HFFc6 (cell line): Measurements from ENCODE around the gene TMEM41B. TPM values are rescaled to one million over a fixed set of nuclear protein-coding genes. Genes with fewer than 3 reads are reported as not detected.
A peak's percentile ranks its signal among the peaks of the same experiment; 100 is the strongest.
"Not testable (repeated sequence)": the region's sequence is repeated elsewhere in the genome, so short reads cannot be mapped to it uniquely, and the experiment has no call there.

Source experiments
- DNase-seq: peaks from one replicate; pipeline ENCODE4 v3.0.0-alpha.2; 2018
- H3K27ac Mint-ChIP-seq: 2 replicates; pipeline ENCODE4 v1.8.0; 2020; ENCODE audit warnings: mild to moderate bottlenecking, mixed read lengths
- H3K27me3 Mint-ChIP-seq: 2 replicates; pipeline ENCODE4 v1.8.0; 2021; ENCODE audit warnings: mild to moderate bottlenecking, moderate library complexity, mixed read lengths; ENCODE audit not compliant: insufficient read depth
- H3K36me3 Mint-ChIP-seq: 2 replicates; pipeline ENCODE4 v1.8.0; 2021; ENCODE audit warnings: low read depth, mixed read lengths
- H3K4me1 Mint-ChIP-seq: 2 replicates; pipeline ENCODE4 v1.8.0; 2020; ENCODE audit warnings: low read depth, mixed read lengths
- H3K4me3 Mint-ChIP-seq: 2 replicates; pipeline ENCODE4 v1.8.0; 2020; ENCODE audit warnings: mild to moderate bottlenecking, moderate library complexity, mixed read lengths
- H3K9me3 Mint-ChIP-seq: 2 replicates; pipeline ENCODE4 v1.8.0; 2020; ENCODE audit warnings: mild to moderate bottlenecking, mixed read lengths
- total RNA-seq, 6 experiments: library from RNA; stranded (reverse); fragmentation: NEBNext Ultra II Directional; extraction: Animal tissue kit (Norgen Biotek cat#: 25700); gene quantifications; 2 replicates in 1 of 6; 3 replicates in 5 of 6; pipeline ENCODE4 v1.2.3, GENCODE V29; 2021
- TF ChIP-seq, protein P1 (sequence below): fragments of 200-600 bp; sonication (generic); IDR thresholded peaks from 2 replicates; pipeline ENCODE4 v1.5.0; 2021; ENCODE audit warnings: antibody characterized with exemption, mild to moderate bottlenecking

The TMEM41B gene
- total RNA-seq, 6 experiments from 2014 or later: 30.5 to 35.3 (median 32.6) TPM

DNA sequence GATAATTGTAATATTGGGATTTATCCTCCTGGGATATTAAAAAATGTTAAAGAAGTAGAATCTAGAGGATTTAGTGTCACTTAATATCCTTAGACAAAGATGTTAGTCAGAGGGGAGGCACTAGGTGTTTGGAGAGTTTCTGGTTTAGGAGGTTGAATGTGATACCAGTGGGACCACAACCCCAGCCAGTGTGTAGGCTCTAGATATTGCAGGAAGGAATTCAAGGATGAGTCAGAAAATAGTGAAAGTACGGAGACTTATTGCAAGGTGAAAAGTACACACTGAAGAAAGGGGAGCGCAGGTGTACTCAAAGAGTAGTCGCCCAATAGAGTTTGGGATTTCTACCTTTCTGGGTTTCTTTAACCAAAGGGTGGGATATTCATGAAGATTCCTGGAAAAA is 5.7 kb upstream of the TMEM41B start:
- no peak overlapping the region for H3K4me3 Mint-ChIP-seq
- H3K27ac Mint-ChIP-seq: no peak overlapping the region
- TF ChIP-seq, protein P1, sequence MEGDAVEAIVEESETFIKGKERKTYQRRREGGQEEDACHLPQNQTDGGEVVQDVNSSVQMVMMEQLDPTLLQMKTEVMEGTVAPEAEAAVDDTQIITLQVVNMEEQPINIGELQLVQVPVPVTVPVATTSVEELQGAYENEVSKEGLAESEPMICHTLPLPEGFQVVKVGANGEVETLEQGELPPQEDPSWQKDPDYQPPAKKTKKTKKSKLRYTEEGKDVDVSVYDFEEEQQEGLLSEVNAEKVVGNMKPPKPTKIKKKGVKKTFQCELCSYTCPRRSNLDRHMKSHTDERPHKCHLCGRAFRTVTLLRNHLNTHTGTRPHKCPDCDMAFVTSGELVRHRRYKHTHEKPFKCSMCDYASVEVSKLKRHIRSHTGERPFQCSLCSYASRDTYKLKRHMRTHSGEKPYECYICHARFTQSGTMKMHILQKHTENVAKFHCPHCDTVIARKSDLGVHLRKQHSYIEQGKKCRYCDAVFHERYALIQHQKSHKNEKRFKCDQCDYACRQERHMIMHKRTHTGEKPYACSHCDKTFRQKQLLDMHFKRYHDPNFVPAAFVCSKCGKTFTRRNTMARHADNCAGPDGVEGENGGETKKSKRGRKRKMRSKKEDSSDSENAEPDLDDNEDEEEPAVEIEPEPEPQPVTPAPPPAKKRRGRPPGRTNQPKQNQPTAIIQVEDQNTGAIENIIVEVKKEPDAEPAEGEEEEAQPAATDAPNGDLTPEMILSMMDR: no peak
- no peak for DNase-seq
- H3K27me3 Mint-ChIP-seq: no peaks in the 10 kb centered on the region; the same call in 1 of the 2 replicates
- no peaks in the 10 kb centered on the region for H3K36me3 Mint-ChIP-seq
- peaks cover 23% of the 10 kb centered on the region for H3K4me1 Mint-ChIP-seq
- H3K9me3 Mint-ChIP-seq: no peaks in the 10 kb centered on the region

DNA sequence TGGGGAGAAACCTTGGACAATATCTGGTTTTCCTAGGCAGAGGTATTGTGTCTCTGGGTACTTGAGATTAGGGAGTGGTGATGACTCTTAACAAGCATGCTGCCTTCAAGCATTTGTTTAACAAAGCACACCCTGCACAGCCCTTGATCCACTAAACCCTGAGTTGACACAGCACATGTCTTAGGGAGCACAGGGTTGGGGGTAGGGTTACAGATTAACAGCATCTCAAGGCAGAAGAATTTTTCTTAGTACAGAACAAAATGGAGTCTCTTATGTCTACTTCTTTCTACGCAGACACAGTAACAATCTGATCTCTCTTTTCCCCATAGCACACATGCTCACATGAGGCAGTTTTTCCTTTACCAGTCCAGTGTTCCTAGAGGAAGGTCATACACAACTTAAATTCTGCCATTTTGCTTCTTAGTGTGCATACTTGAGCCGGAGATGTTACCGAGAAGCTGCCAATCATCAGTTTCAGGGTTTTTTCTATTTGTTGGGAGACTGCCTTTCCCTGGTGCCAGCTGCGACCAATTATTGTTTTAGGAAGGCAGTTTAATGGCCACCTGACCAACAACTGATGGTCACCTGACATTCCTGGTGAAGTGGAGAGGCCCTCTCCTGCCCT is 5.1 kb upstream of the TMEM41B start:
- H3K4me3 Mint-ChIP-seq, H3K27me3 Mint-ChIP-seq, H3K9me3 Mint-ChIP-seq, H3K36me3 Mint-ChIP-seq, DNase-seq: not testable (repeated sequence)
- H3K27ac Mint-ChIP-seq: peak overlapping the region; percentile 56
- peaks cover 26% of the 10 kb centered on the region for H3K4me1 Mint-ChIP-seq

DNA sequence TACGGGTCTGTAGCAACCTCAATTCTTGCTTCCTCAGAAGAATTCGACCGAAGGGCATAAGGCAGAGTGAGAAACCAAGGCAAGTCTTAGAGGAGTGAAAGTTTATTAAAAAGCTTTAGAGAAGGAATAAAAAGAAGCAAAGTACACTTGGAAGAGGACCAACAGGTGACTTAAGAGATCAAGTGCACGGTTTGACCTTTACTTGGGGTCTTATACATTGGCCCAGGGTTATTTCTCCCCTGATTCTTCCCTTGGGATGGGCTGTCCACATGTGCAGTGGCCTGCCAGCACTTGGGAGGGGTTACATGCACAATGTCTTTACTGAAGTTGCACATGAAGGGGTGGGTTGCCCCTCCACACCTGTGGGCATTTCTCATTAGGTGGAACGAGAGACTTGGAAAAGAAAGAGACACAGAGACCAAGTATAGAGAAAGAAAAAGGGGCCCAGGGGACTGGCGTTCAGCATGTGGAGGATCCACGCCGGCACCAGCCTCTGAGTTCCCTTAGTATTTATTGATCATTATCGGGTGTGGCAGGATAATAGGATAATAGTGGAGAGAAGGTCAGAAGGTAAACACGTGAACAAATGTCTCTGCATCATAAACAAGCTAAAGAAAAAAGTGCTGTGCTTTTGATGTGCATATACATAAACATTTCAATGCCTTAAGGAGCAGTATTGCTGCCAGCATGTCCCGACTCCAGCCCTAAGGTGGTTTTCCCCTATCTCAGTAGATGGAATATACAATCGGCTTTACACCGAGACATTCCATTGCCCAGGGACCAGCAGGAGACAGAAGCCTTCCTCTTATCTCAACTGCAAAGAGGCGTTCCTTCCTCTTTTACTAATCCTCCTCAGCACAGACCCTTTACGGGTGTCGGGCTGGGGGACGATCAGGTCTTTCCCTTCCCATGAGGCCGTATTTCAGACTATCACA is 4.3 kb upstream of the TMEM41B start:
- not testable (repeated sequence) for H3K9me3 Mint-ChIP-seq, H3K4me3 Mint-ChIP-seq, H3K36me3 Mint-ChIP-seq, H3K27me3 Mint-ChIP-seq, DNase-seq
- Mint-ChIP-seq H3K4me1 (peaks cover 26% of the 10 kb centered on the region), H3K27ac (peak overlapping the region; percentile 56)

DNA sequence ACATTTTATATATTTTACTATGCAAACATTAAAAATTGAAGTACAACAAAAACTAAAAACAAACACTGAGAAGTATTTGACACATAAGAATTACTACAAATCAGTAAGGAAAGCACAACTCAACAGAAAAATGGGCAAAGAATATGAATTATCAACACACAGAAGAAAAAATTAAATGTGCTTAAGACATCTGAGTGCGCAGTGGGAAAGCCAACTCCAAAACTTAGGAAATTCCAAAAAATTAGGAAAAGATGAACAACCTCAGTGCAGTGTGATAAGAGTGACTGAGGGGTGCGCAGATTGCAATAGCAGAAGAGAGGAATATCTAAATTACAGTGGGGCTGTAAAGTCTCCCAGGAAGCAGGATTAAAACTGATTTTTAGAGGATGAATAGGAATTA is 1.9 kb upstream of the TMEM41B start:
- Mint-ChIP-seq H3K36me3 (peaks cover 9% of the 10 kb centered on the region; the same call in 1 of the 2 replicates), H3K27ac (no peak overlapping the region)
- TF ChIP-seq, protein P1: no peak

DNA sequence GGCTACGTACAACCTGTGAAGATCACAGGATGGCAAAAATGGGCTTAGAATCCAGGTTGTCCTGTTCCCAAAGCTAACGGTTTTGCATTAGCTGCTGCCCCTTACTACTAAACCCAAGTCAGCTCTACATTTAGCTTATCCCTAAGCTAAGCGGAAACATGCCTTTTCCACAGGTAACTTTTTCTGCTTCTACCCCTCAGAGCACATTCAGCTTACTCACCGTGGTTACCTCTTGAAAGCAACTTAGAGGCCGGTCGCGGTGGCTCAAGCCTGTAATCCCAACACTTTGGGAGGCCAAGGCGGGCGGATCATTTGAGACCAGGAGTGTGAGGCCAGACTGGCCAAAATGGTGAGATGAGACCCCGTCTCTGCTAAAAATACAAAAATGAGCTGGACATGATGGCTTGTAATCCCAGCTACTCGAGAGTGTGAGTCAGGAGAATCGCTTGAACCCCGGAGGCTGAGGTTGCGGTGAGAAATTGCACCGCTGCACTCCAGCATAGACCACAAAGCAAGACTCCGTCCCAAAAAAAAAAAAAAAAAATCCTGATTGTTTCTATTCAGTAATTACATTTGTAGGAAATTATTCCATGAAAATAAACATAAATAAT is 790 bp upstream of the TMEM41B start:
- DNase-seq: no peak

More for the DNA sequence above, 1.9 kb upstream of the TMEM41B start:
- H3K4me3 Mint-ChIP-seq: no peak overlapping the region
- no peak for DNase-seq
- no peaks in the 10 kb centered on the region for H3K9me3 Mint-ChIP-seq
- H3K4me1 Mint-ChIP-seq: peaks cover 45% of the 10 kb centered on the region
- no peaks in the 10 kb centered on the region; the same call in 1 of the 2 replicates for H3K27me3 Mint-ChIP-seq

DNA sequence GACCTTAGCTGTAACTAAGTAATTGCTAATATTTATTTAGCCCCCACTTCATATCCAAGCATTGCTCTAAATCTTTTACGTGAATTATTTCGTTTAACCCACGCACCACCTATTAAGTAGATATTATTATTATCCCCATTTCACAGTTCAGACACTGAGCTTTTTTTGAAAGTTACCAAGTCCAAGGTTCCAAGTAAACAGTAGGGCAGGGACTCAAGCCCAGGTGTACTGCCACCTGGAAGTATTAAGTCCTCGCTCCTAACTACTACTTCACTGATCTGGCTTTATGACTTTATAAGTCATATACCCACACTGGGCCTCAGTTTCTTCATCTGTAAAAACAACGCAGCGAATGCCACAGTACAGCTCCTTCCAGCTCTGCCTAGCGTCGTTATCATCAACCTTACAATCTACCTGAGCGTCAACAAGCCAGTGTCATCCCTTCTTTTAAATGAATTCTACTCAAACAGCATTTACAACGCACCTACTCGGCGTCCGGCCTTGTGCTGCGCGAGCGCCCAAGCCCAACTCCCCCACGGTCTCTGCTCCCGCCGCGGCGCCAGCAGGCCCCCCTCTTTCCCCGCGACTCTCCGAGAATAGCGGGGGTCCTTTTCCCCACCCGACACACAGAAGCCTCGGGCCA is 624 bp downstream of the TMEM41B start:
- Mint-ChIP-seq H3K36me3 (peaks cover 18% of the 10 kb centered on the region), H3K27me3 (no peaks in the 10 kb centered on the region), H3K4me3 (peak overlapping the region; percentile 98), H3K27ac (peak overlapping the region; percentile 93), H3K4me1 (peaks cover 39% of the 10 kb centered on the region), H3K9me3 (no peaks in the 10 kb centered on the region)
- TF ChIP-seq, protein P1: no peak
- DNase-seq: no peak

More for the DNA sequence above, 790 bp upstream of the TMEM41B start:
- Mint-ChIP-seq H3K4me3 (peak overlapping the region; percentile 98), H3K9me3 (no peaks in the 10 kb centered on the region), H3K36me3 (peaks cover 15% of the 10 kb centered on the region), H3K27me3 (no peaks in the 10 kb centered on the region; the same call in 1 of the 2 replicates), H3K4me1 (peaks cover 53% of the 10 kb centered on the region), H3K27ac (peak overlapping the region; percentile 97)
- TF ChIP-seq, protein P1: no peak
